ENCODE results near the gene TMOD1. TPM values are rescaled to one million over a fixed set of nuclear protein-coding genes. Genes with fewer than 3 reads are reported as not detected.
"Not testable (repeated sequence)": the region's sequence is repeated elsewhere in the genome, so short reads cannot be mapped to it uniquely, and the experiment has no call there.

Gene TMOD1
- total and polyA plus RNA-seq, 2 donors: 0.42 to 4.2 TPM

DNA sequence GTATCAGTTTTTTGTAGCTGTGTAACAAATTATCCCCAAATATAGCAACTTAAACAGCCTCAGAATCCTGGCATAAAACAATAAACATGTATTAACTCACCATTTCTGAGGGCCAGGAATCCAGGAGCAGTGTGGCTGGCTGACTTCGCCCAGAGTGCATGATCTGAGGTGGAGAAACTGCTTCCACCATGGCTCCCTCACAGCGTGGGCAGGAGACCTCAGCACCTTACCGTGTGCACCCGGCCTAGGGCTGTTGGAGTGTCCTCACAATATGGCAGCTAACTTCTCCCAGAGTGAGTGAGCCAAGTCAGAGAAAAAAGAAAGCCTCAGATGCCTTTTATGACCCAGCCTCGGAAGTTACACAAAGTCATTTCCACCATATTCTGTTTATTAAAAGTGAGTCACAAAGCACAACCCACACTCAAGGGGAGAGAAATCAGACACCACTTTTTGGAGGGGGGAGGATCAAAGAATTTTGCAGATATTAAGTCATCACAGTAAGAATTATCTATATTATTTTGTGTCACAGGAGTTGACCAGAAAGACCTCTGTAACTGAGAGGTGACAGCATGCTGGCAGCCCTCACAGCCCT, 72.1 kb downstream of the TMOD1 start:
- H3K4me3 ChIP-seq (ENCODE audit: low read length in 2 of 2): no peak overlapping the region
- no peak overlapping the region for H3K27ac ChIP-seq (ENCODE audit: low read depth in 1 of 2, low read length in 1 of 2)
- no peaks in the 10 kb centered on the region for H3K9me3 ChIP-seq (ENCODE audit: control insufficient read depth in 2 of 2, insufficient read depth in 1 of 2, low read length in 1 of 2)
- no peaks in the 10 kb centered on the region for H3K4me1 ChIP-seq (ENCODE audit: control insufficient read depth in 2 of 2, insufficient read depth in 2 of 2, low read length in 2 of 2)
- no peaks in the 10 kb centered on the region for H3K36me3 ChIP-seq (ENCODE audit: control insufficient read depth in 2 of 2, insufficient read depth in 2 of 2, low read length in 1 of 2)
- peaks cover 0 to 2% of the 10 kb centered on the region in 2 donors for H3K27me3 ChIP-seq (ENCODE audit: control insufficient read depth in 2 of 2, insufficient read depth in 1 of 2, low read length in 1 of 2)
- no peak for DNase-seq (ENCODE audit: low read depth in 6 of 9, low spot score in 9 of 9)
- 97% methylated on average over 5 of the region's 5 CpGs for WGBS

DNA sequence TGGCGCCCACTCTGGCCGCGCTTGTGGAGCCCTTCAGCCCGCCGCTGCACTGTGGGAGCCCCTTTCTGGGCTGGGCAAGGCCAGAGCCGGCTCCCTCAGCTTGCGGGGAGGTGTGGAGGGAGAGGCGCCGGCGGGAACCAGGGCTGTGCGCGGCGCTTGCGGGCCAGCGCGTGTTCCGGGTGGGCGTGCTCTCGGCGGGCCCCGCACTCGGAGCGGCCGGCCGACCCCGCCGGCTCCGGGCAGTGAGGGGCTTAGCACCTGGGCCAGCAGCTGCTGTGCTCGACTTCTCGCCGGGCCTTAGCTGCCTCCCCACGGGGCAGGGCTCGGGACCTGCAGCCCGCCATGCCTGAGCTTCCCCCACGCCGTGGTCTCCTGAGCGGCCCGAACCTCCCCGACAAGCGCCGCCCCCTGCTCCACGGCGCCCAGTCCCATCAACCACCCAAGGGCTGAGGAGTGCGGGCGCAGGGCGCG, 72.7 kb downstream of the TMOD1 start:
- not testable (repeated sequence) for H3K9me3 ChIP-seq (ENCODE audit: control insufficient read depth in 2 of 2, insufficient read depth in 1 of 2, low read length in 1 of 2); H3K4me3 ChIP-seq (ENCODE audit: low read length in 2 of 2); H3K27me3 ChIP-seq (ENCODE audit: control insufficient read depth in 2 of 2, insufficient read depth in 1 of 2, low read length in 1 of 2); H3K27ac ChIP-seq (ENCODE audit: low read depth in 1 of 2, low read length in 1 of 2); H3K36me3 ChIP-seq (ENCODE audit: control insufficient read depth in 2 of 2, insufficient read depth in 2 of 2, low read length in 1 of 2); H3K4me1 ChIP-seq (ENCODE audit: control insufficient read depth in 2 of 2, insufficient read depth in 2 of 2, low read length in 2 of 2); DNase-seq (ENCODE audit: low read depth in 6 of 9, low spot score in 9 of 9)
- WGBS: 98% methylated on average over 47 of the region's 47 CpGs

DNA sequence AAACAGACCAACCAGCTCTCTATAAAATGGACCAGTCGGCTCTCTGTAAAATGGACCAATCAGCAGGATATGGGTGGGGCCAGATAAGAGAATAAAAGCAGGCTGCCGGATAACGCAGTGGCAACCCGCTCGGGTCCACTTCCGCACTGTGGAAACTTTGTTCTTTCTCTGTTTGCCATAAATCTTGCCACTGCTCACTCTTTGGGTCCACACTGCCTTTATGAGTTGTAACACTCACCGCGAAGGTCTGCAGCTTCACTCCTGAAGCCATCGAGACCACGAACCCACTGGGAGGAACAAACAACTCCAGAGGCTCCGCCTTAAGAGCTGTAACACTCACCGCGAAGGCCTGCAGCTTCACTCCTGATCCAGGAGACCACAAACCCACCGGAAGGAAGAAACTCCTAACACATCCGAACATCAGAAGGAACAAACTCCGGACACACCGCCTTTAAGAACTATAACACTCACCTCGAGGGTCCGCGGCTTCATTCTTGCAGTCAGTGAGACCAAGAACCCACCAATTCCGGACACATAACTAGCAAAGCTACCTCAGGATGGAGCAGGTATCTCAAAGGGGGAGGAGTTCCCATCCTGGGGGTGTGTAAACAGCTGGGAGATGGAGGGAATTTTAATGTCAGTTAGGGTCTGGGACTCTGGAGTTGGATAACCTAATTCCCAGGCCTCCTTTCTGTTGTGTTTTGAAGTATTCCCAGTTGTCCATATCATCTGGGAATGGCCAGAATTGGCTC, 73.6 kb downstream of the TMOD1 start:
- H3K27ac ChIP-seq (ENCODE audit: low read depth in 1 of 2, low read length in 1 of 2); H3K27me3 ChIP-seq (ENCODE audit: control insufficient read depth in 2 of 2, insufficient read depth in 1 of 2, low read length in 1 of 2); H3K4me3 ChIP-seq (ENCODE audit: low read length in 2 of 2); DNase-seq (ENCODE audit: low read depth in 6 of 9, low spot score in 9 of 9); H3K36me3 ChIP-seq (ENCODE audit: control insufficient read depth in 2 of 2, insufficient read depth in 2 of 2, low read length in 1 of 2); H3K9me3 ChIP-seq (ENCODE audit: control insufficient read depth in 2 of 2, insufficient read depth in 1 of 2, low read length in 1 of 2); H3K4me1 ChIP-seq (ENCODE audit: control insufficient read depth in 2 of 2, insufficient read depth in 2 of 2, low read length in 2 of 2): not testable (repeated sequence)
- 30% methylated on average over 21 of the region's 21 CpGs for WGBS

DNA sequence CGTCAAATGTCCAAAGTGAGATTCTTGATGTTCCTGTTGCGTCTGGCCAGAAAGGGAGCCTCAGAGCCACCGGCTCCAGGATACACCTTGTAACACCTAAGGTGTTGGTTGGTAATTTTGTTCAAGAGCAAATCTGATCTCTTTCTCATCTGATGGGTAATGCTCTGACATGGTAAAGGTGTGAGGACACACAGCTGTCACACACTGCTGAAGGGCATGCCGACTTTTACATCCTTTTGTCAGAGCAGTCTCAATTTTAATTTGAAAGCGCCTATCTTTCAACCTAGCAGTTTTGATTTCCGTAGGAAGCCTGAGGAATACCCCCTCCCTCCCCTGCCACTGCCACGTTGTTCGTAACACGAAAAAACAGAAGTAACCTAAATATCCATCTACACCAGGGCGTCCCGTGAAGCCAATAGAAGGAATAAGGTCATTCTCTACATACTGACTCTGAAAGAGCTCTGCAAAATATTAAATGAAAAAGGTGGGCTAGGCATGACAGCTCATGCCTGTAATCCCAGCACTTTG, 74.3 kb downstream of the TMOD1 start:
- 39% methylated on average over 11 of the region's 11 CpGs for WGBS
- DNase-seq (ENCODE audit: low read depth in 6 of 9, low spot score in 9 of 9): no peak
- Histone ChIP-seq H3K9me3 (ENCODE audit: control insufficient read depth in 2 of 2, insufficient read depth in 1 of 2, low read length in 1 of 2) (no peaks in the 10 kb centered on the region), H3K4me3 (ENCODE audit: low read length in 2 of 2) (no peak overlapping the region), H3K27me3 (ENCODE audit: control insufficient read depth in 2 of 2, insufficient read depth in 1 of 2, low read length in 1 of 2) (peaks cover 0 to 2% of the 10 kb centered on the region in 2 donors), H3K27ac (ENCODE audit: low read depth in 1 of 2, low read length in 1 of 2) (no peak overlapping the region), H3K36me3 (ENCODE audit: control insufficient read depth in 2 of 2, insufficient read depth in 2 of 2, low read length in 1 of 2) (no peaks in the 10 kb centered on the region), H3K4me1 (ENCODE audit: control insufficient read depth in 2 of 2, insufficient read depth in 2 of 2, low read length in 2 of 2) (no peaks in the 10 kb centered on the region)

DNA sequence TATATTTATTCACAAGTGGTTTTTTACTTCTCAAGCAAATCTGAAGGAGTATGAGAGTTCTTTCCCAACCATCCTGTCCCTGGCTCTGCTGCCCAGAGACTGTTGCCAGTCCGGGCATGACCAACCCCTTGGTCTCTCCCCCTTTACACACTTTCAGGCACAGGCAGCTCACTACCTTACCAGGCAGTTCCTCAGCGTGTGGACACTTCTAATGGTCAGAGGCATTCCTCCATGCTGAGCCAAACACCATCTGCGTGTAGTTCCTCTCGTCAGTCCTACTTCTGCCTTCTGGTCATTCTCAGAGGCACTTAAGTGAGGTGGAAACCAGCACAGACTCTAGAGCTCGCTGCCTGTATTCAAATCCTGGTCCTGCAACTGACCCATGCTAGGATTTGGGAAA, 75.6 kb downstream of the TMOD1 start:
- Histone ChIP-seq H3K4me1 (ENCODE audit: control insufficient read depth in 2 of 2, insufficient read depth in 2 of 2, low read length in 2 of 2) (no peaks in the 10 kb centered on the region), H3K27me3 (ENCODE audit: control insufficient read depth in 2 of 2, insufficient read depth in 1 of 2, low read length in 1 of 2) (peaks cover 0 to 2% of the 10 kb centered on the region in 2 donors), H3K4me3 (ENCODE audit: low read length in 2 of 2) (no peak overlapping the region), H3K9me3 (ENCODE audit: control insufficient read depth in 2 of 2, insufficient read depth in 1 of 2, low read length in 1 of 2) (no peaks in the 10 kb centered on the region), H3K27ac (ENCODE audit: low read depth in 1 of 2, low read length in 1 of 2) (no peak overlapping the region), H3K36me3 (ENCODE audit: control insufficient read depth in 2 of 2, insufficient read depth in 2 of 2, low read length in 1 of 2) (no peaks in the 10 kb centered on the region)
- 92% methylated on average over 5 of the region's 5 CpGs for WGBS
- no peak for DNase-seq (ENCODE audit: low read depth in 6 of 9, low spot score in 9 of 9)

DNA sequence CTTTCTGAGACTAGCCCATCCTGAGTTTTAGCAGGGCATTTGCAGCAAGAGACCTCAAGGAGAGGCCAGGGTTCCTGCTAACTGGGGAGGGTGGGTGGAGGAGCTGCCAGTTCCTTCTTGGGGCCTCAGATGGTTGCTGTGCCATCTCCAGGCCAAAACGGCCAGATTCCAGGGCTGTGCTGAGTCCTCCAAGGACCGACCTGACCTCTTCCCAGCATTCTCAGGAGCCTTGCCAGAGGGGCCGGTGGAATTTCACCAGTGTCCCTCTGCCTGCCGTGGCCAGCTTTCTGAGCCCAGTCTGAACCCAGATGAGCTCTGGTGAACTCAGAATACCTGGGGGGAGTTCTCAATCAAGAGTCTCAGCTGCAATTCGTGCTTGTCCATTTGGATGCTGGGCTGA, 77.4 kb downstream of the TMOD1 start:
- Histone ChIP-seq H3K9me3 (ENCODE audit: control insufficient read depth in 2 of 2, insufficient read depth in 1 of 2, low read length in 1 of 2) (no peaks in the 10 kb centered on the region), H3K27ac (ENCODE audit: low read depth in 1 of 2, low read length in 1 of 2) (no peak overlapping the region), H3K4me1 (ENCODE audit: control insufficient read depth in 2 of 2, insufficient read depth in 2 of 2, low read length in 2 of 2) (no peaks in the 10 kb centered on the region), H3K36me3 (ENCODE audit: control insufficient read depth in 2 of 2, insufficient read depth in 2 of 2, low read length in 1 of 2) (no peaks in the 10 kb centered on the region), H3K4me3 (ENCODE audit: low read length in 2 of 2) (no peak overlapping the region), H3K27me3 (ENCODE audit: control insufficient read depth in 2 of 2, insufficient read depth in 1 of 2, low read length in 1 of 2) (no peaks in the 10 kb centered on the region)
- WGBS: 93% methylated on average over 5 of the region's 5 CpGs
- DNase-seq (ENCODE audit: low read depth in 6 of 9, low spot score in 9 of 9): no peak

DNA sequence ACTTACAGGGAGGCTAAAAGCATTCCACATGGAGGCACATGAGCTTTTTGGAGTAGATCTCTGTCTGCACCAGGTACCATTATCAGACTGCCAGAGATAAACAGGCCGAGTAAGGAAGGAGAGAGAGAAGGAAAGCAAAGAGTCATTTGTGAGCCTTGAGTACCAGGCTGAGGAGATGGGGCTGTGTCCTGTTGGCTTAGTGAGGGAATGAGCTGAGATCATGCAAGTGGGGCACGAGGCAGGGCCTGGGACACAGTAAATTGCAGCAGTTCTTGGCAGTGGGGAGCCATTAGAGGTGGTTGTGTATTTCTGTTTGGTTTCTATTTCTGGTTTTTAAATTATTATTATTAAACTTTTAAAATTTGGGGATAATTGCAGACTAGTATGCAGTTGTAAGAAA, 78.4 kb downstream of the TMOD1 start:
- 86% methylated on average over 2 of the region's 2 CpGs for WGBS
- H3K36me3 ChIP-seq (ENCODE audit: control insufficient read depth in 2 of 2, insufficient read depth in 2 of 2, low read length in 1 of 2): no peaks in the 10 kb centered on the region
- H3K27ac ChIP-seq (ENCODE audit: low read depth in 1 of 2, low read length in 1 of 2): no peak overlapping the region
- H3K27me3 ChIP-seq (ENCODE audit: control insufficient read depth in 2 of 2, insufficient read depth in 1 of 2, low read length in 1 of 2): no peaks in the 10 kb centered on the region
- no peaks in the 10 kb centered on the region for H3K4me1 ChIP-seq (ENCODE audit: control insufficient read depth in 2 of 2, insufficient read depth in 2 of 2, low read length in 2 of 2)
- H3K9me3 ChIP-seq (ENCODE audit: control insufficient read depth in 2 of 2, insufficient read depth in 1 of 2, low read length in 1 of 2): no peaks in the 10 kb centered on the region
- DNase-seq (ENCODE audit: low read depth in 6 of 9, low spot score in 9 of 9): no peak
- no peak overlapping the region for H3K4me3 ChIP-seq (ENCODE audit: low read length in 2 of 2)

DNA sequence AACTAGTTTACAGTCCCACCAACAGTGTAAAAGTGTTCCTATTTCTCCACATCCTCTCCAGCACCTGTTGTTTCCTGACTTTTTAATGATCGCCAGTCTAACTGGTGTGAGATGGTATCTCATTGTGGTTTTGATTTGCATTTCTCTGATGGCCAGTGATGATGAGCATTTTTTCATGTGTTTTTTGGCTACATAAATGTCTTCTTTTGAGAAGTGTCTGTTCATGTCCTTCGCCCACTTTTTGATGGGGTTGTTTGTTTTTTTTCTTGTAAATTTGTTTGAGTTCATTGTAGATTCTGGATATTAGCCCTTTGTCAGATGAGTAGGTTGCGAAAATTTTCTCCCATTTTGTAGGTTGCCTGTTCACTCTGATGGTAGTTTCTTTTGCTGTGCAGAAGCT, 80.1 kb downstream of the TMOD1 start:
- not testable (repeated sequence) for H3K27ac ChIP-seq (ENCODE audit: low read depth in 1 of 2, low read length in 1 of 2); H3K4me3 ChIP-seq (ENCODE audit: low read length in 2 of 2); H3K27me3 ChIP-seq (ENCODE audit: control insufficient read depth in 2 of 2, insufficient read depth in 1 of 2, low read length in 1 of 2); DNase-seq (ENCODE audit: low read depth in 6 of 9, low spot score in 9 of 9); H3K9me3 ChIP-seq (ENCODE audit: control insufficient read depth in 2 of 2, insufficient read depth in 1 of 2, low read length in 1 of 2); H3K36me3 ChIP-seq (ENCODE audit: control insufficient read depth in 2 of 2, insufficient read depth in 2 of 2, low read length in 1 of 2); H3K4me1 ChIP-seq (ENCODE audit: control insufficient read depth in 2 of 2, insufficient read depth in 2 of 2, low read length in 2 of 2)
- no CpG with 5 or more reads among the region's 3 CpGs for WGBS

DNA sequence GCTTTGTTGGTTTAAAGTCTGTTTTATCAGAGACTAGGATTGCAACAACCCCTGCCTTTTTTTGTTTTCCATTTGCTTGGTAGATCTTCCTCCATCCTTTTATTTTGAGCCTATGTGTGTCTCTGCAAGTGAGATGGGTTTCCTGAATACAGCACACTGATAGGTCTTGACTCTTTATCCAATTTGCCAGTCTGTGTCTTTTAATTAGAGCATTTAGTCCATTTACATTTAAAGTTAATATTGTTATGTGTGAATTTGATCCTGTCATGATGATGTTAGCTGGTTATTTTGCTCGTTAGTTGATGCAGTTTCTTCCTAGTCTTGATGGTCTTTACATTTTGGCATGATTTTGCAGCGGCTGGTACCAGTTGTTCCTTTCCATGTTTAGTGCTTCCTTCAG, 83.3 kb downstream of the TMOD1 start:
- DNase-seq (ENCODE audit: low read depth in 6 of 9, low spot score in 9 of 9); H3K4me3 ChIP-seq (ENCODE audit: low read length in 2 of 2); H3K27ac ChIP-seq (ENCODE audit: low read depth in 1 of 2, low read length in 1 of 2); H3K4me1 ChIP-seq (ENCODE audit: control insufficient read depth in 2 of 2, insufficient read depth in 2 of 2, low read length in 2 of 2); H3K27me3 ChIP-seq (ENCODE audit: control insufficient read depth in 2 of 2, insufficient read depth in 1 of 2, low read length in 1 of 2); H3K36me3 ChIP-seq (ENCODE audit: control insufficient read depth in 2 of 2, insufficient read depth in 2 of 2, low read length in 1 of 2); H3K9me3 ChIP-seq (ENCODE audit: control insufficient read depth in 2 of 2, insufficient read depth in 1 of 2, low read length in 1 of 2): not testable (repeated sequence)
- WGBS: no CpG with 5 or more reads among the region's 2 CpGs

Data from thymus (tissue), 11 donors.